ENCODE data around the gene TRMT11. TPM values are rescaled to one million over a fixed set of nuclear protein-coding genes. Genes with fewer than 3 reads are reported as not detected.

The TRMT11 gene
- total and polyA plus RNA-seq, 2 of the 13 experiments (the other 11 are each of a cell fraction or from before 2014, with no cell fraction given) = 42.2 to 81.9 TPM

DNA sequence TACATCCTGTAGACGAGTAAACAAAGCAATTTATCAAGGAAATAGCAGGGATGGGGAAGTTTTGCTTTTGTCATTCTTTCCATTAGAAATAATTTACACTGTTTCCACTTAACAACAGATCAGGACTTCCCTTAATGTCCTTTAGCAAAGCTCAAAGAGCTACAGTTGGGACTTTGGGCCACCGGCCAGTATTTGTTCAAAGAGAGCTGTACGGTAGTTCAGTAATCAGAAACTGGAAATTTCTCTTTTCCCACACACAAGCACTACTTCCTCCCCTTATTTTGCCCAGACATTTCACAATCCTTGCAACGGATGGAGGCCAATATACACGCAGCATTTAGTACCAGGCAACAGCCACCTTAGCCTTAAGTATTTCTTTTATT lies 41.9 kb upstream of the TRMT11 start (continued):
- TF ChIP-seq SMAD9 (CRISPR knock-in tag; IDR thresholded peaks at IDR 0.05) (no peak), REXO4 (CRISPR knock-in tag; IDR thresholded peaks at IDR 0.05; ENCODE audit: borderline replicate concordance) (no peak), ZNF12 (CRISPR knock-in tag; IDR thresholded peaks at IDR 0.05) (peak; percentile 56; the same call in 1 of the 2 replicates), ZNF615 (CRISPR knock-in tag; IDR thresholded peaks at IDR 0.05; ENCODE audit: borderline replicate concordance) (no peak), ZNF230 (CRISPR knock-in tag; IDR thresholded peaks at IDR 0.05) (no peak), NCOA2 (CRISPR knock-in tag; IDR thresholded peaks at IDR 0.05) (peak; percentile 90), TARDBP (CRISPR knock-in tag; IDR thresholded peaks at IDR 0.05) (peak; percentile 76), POLR2AphosphoS5 (IDR thresholded peaks at IDR 0.05; ENCODE audit: low read depth, low read length) (no peak), ZNF451 (CRISPR knock-in tag; IDR thresholded peaks at IDR 0.05) (no peak), EZH2 (conservative IDR thresholded peaks at IDR 0.05; ENCODE audit: low read depth, low read length) (no peak), ZFP36L2 (CRISPR knock-in tag; IDR thresholded peaks at IDR 0.05) (no peak), KMT2B (CRISPR knock-in tag; IDR thresholded peaks at IDR 0.05) (no peak), JUND (CRISPR knock-in tag; IDR thresholded peaks at IDR 0.05) (no peak), ZNF660 (CRISPR knock-in tag; IDR thresholded peaks at IDR 0.05; ENCODE audit: borderline replicate concordance, low read depth) (no peak), ZFP36L1 (CRISPR knock-in tag; IDR thresholded peaks at IDR 0.05) (no peak), FIP1L1 (IDR thresholded peaks at IDR 0.05; ENCODE audit: borderline replicate concordance, insufficient read depth, low read depth, low read length) (no peak), ELF4 (CRISPR knock-in tag; IDR thresholded peaks at IDR 0.05; ENCODE audit: borderline replicate concordance) (no peak), ZNF614 (CRISPR knock-in tag; IDR thresholded peaks at IDR 0.05; ENCODE audit: borderline replicate concordance) (peak; percentile 93), MEIS2 (CRISPR knock-in tag; IDR thresholded peaks at IDR 0.05) (peak; percentile 16; the same call in 1 of the 2 replicates), ZEB1 (IDR thresholded peaks at IDR 0.05; ENCODE audit: insufficient replicate concordance, low read depth) (no peak), POLR2G (IDR thresholded peaks at IDR 0.05; ENCODE audit: low read depth, low read length) (no peak), POGZ (CRISPR knock-in tag; IDR thresholded peaks at IDR 0.05) (peak; percentile 94), SIN3A (IDR thresholded peaks at IDR 0.05; ENCODE audit: borderline replicate concordance, low read depth, low read length) (no peak), HDAC1 (CRISPR knock-in tag; IDR thresholded peaks at IDR 0.05) (peak; percentile 77), ZNF879 (CRISPR knock-in tag; IDR thresholded peaks at IDR 0.05) (no peak), NCOR1 (IDR thresholded peaks at IDR 0.05; ENCODE audit: borderline replicate concordance, low read length) (peak; percentile 94), KLF6 (CRISPR knock-in tag; IDR thresholded peaks at IDR 0.05) (0 out of 2 replicates have a peak, but pooled peaks have one; percentile 42), MAF1 (CRISPR knock-in tag; IDR thresholded peaks at IDR 0.05; ENCODE audit: borderline replicate concordance) (no peak)
- TF ChIP-seq, protein P1, sequence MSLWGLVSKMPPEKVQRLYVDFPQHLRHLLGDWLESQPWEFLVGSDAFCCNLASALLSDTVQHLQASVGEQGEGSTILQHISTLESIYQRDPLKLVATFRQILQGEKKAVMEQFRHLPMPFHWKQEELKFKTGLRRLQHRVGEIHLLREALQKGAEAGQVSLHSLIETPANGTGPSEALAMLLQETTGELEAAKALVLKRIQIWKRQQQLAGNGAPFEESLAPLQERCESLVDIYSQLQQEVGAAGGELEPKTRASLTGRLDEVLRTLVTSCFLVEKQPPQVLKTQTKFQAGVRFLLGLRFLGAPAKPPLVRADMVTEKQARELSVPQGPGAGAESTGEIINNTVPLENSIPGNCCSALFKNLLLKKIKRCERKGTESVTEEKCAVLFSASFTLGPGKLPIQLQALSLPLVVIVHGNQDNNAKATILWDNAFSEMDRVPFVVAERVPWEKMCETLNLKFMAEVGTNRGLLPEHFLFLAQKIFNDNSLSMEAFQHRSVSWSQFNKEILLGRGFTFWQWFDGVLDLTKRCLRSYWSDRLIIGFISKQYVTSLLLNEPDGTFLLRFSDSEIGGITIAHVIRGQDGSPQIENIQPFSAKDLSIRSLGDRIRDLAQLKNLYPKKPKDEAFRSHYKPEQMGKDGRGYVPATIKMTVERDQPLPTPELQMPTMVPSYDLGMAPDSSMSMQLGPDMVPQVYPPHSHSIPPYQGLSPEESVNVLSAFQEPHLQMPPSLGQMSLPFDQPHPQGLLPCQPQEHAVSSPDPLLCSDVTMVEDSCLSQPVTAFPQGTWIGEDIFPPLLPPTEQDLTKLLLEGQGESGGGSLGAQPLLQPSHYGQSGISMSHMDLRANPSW (CRISPR knock-in tag; IDR thresholded peaks at IDR 0.05; ENCODE audit: borderline replicate concordance) = 0 out of 2 replicates have a peak, but pooled peaks have one; percentile 65
- TF ChIP-seq, protein P2, sequence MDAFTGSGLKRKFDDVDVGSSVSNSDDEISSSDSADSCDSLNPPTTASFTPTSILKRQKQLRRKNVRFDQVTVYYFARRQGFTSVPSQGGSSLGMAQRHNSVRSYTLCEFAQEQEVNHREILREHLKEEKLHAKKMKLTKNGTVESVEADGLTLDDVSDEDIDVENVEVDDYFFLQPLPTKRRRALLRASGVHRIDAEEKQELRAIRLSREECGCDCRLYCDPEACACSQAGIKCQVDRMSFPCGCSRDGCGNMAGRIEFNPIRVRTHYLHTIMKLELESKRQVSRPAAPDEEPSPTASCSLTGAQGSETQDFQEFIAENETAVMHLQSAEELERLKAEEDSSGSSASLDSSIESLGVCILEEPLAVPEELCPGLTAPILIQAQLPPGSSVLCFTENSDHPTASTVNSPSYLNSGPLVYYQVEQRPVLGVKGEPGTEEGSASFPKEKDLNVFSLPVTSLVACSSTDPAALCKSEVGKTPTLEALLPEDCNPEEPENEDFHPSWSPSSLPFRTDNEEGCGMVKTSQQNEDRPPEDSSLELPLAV (CRISPR knock-in tag; conservative IDR thresholded peaks at IDR 0.05; ENCODE audit: low read depth) = no peak

All from HepG2 (cell line).